ENCODE data around the gene MIP.
"Not testable (repeated sequence)": the region's sequence is repeated elsewhere in the genome, so short reads cannot be mapped to it uniquely, and the experiment has no call there.

Gene MIP

GRCh38 chr12:56462565-56462964 lies 8.1 kb upstream of the MIP start:
- no peak for FAIRE-seq

DNA sequence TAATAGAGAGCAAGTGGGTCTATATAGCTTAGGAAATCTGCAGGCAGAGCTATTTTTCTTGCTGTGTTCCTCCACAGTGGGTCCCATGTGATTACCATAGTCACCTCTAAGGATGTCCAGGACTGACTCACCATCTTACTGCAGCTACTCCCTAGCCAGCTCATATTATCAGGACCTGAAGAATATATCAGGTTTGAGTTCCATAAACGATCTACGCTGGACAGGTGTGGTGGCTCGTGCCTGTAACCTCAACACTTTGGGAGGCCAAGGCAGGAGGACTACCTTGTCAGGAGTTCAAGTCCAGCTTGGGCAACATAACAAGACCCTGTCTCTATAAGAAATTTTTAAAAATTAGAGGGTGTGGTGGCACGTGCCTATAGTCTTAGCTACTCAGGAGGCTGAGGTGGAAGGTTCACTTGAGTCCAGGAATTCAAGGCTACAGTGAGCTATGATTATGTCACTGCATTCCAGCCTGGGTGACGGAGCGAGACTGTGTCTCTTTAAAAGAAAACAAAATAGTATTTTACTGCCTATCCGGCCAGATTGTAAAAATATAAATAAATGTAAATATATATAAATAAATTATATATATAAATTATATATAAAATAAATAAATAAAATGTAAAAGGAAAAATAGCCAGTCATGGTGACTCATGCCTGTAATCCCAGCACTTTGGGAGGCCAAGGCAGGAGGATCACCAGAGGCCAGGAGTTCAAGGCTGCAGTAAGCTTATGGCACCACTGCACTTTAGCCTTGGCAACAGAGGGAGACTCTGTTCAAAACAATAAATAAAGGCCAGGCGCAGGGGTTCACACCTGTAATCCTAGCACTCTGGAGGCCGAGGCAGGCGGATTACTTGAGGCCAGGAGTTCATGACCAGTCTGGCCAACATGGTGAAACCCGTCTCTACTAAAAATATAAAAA lies 7.0 kb upstream of the MIP start:
- FAIRE-seq, result no peak

GRCh38 chr12:56457817-56458216 lies 3.4 kb upstream of the MIP start:
- FAIRE-seq, result no peak

DNA sequence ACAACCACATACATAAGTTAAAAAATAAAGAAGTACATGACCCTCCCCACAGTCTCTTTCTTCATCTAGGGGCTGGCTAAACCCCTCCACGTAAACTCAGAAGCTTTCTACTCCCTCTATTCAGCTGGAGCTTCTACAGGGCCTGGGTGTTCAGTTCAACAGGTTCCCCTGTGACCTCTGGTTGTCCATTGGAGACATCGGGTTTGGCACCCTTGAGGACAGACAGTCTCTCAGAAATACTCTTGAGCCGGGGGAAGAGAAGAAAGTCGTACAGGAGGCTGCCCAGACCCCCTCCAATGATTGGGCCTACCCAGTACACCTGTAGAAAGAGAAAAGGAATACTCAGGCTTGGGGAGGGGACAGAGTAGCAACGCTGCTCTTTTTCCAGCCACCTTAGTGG lies 3.3 kb downstream of the MIP start:
- no peak for FAIRE-seq

GRCh38 chr12:56450241-56450640 lies 4.2 kb downstream of the MIP start:
- no peak for FAIRE-seq

- FAIRE-seq, result no peak
These were observed 4.9 kb downstream of the MIP start for GRCh38 chr12:56449622-56449984.

- FAIRE-seq, result peak; percentile 64
These were observed 5.4 kb downstream of the MIP start, which contains the start of gene TIMELESS for GRCh38 chr12:56448860-56449621. Gene TIMELESS (minus strand): TSS chr12:56449426. CDS start chr12:56434170, 15,256 bp downstream.

GRCh38 chr12:56443208-56443607 lies 11.2 kb downstream of the MIP start:
- FAIRE-seq, result not testable (repeated sequence)

GRCh38 chr12:56437430-56438176 lies 16.9 kb downstream of the MIP start:
- FAIRE-seq, result no peak

- no peak for FAIRE-seq
These were observed 19.6 kb downstream of the MIP start for GRCh38 chr12:56434828-56435227.

DNA sequence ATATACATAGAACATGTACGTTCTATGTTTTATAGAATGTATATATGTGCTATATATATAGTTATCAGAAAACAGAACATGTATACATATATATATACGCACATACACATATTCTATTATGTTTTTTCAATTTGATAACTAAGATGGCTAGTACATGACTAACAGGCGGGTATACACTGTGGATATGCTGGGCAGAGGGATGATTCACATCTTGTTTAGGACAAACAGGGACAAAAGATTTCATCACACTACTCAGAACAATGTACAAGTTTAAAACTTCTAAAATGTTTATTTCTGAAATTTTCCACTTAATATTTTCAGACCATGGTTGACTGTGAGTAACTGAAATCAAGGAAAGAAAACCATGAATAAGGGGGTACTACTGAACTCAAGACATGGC lies 22.6 kb downstream of the MIP start:
- FAIRE-seq, result no peak

GRCh38 chr12:56431288-56431687 lies 23.2 kb downstream of the MIP start:
- no peak for FAIRE-seq

DNA sequence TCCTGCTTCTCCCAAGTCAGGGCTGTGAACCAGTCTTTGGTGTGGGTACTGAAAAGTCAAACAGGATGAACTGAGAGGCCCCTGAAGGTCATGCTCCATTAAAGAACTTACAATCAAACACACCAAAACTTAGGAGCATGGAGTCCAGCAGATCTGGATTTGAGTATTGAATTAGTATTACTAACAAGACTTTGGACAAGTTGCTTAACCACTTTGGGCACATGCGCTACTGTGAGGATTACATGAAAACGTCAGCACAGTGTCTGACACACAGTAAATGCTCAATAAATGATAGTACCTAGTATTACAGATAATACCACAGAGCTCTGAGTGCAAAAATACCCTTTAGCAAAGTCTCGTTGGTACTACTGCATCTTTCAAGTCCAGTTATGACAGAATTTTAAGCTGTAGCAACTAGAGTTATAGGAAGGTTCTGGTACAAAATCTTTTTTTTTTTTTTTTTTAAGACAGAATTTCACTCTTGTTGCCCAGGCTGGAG lies 28.5 kb downstream of the MIP start:
- no peak for FAIRE-seq

- no peak for FAIRE-seq
These were observed 29.3 kb downstream of the MIP start for GRCh38 chr12:56425193-56425592.

DNA sequence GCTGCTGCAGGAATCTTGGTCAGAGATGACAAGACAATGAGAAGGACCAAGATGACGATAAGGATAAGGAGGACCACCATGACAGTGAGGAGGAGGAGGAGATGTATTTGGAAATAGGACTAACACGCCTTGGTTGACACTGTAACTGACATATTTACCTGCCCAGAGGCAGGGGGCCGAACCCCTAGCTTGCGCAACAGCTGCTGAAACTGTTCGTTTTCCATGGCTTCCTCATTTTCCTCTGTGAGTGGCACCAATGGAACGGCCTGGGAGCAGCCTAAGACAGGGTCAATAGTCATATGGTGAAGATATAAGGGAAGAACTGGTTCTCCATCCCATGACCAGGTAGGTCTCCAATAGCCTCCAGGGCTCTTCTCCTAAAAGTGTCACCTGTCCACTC lies 34.0 kb downstream of the MIP start:
- FAIRE-seq, result no peak

DNA sequence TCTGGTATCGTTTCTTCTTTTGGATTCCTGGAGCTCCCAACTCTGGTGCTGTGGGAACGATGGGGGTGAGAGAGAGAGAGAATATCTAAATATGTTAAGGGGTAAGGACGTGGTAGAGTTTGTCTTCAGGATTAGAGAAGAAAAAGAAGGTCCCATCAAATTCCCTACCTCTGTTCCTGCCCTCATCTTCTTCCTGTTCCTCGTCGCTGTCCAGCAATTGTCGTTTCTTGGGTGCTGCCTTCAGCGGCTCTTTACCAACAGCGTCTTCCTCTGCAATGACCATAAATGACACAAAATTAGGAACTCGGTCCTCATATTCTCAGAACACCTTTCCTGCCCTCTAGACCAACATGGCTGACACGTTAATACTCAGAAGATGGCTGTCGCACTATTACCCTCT lies 36.7 kb downstream of the MIP start:
- FAIRE-seq, result no peak

DNA sequence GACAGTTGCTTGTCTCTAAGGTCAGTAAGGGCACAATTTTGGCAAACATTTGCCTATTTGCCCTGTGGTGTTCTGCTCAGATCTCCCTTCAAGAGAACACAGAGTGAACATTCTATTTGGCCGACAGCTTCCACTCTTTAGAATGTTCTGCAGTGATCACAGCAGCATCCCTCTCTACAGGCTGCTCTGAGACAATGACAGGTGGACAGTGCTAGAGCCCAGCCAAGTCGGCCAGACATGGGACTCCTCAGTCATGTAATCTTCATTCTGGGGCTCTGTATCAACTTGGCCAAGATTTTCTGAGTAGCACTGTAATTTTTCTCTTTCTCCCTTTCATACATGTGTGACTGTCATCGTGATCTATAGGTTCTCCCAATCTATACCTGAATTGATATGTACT lies 40.1 kb downstream of the MIP start:
- FAIRE-seq, result no peak

DNA sequence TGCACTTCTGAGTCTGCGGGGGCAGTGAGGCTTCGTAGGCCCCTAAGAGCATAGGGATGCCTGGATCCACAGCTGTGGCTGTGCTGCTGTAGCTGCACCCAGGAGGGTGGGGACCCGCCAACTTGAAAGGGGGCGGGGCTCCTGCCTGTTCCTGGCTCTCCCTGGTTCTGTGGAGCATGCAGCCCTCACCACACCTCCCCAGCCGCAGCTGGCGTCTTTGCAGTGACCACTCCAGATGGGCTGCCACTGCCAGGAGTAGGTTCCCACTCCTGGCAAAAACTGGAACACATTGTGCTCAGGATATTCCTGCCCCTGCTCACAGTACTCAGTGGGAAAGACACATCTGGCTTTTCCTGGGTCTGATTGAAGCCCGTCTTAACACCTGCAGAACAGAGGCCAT lies 41.1 kb downstream of the MIP start:
- FAIRE-seq, result no peak

DNA sequence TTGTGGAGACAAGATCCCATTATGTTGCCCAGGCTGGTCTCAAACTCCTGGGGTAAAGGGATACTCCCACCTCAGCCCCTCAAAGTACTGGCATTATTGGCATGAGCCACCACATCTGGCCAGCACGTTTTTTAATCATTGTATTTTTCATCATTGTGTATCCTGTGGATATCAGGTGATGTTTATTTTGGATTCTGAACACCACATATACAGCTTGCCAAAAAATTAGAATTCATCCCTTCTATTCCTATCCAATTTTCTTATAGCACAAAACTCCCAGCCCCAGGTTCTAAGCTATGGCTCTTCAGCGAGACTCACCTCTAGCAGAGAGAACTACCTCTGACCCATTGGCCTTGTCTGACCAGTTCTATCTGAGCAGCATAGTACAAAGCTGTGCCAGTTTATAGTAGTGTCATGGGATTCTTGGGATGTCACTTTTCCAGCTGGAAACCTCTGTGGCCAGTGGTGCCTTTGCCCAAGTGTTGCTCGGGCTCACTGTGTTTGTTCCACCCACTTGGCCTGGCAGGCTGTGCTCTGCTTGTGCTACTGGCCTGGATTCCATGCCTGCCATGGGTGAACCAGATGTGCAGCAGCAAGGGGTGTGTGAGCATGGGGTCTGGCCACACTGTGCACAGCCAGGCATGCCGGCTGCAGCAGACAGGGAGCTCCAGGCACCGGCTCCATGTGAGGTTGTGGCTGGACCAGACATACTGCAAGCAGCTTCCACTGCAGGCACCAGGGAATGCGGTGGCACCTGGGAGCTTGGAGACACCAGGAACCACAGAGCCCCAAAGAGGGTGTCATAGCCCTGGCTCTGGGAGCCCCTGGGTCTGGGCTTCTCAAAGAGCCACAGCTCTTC lies 42.4 kb downstream of the MIP start:
- no peak for FAIRE-seq

DNA sequence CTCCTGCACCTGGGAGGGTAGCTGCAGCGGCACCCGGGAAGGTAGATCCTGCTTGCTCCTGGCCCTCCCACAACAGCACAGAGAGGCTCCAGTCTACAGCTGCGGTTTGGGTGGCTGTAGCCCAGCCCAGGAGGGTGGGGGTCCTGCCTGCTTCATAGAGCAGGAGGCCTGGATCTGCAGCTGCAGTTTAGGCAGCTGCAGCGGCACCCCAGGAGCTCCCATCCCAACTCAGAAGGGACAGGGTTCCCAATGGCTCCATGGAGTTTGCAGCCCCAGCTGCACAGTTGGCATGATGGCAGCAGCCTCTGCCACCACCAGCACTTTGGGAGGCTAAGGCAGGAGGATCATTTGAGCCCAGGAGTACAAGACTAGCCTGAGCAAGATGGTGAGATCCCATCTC lies 43.7 kb downstream of the MIP start:
- no peak for FAIRE-seq

DNA sequence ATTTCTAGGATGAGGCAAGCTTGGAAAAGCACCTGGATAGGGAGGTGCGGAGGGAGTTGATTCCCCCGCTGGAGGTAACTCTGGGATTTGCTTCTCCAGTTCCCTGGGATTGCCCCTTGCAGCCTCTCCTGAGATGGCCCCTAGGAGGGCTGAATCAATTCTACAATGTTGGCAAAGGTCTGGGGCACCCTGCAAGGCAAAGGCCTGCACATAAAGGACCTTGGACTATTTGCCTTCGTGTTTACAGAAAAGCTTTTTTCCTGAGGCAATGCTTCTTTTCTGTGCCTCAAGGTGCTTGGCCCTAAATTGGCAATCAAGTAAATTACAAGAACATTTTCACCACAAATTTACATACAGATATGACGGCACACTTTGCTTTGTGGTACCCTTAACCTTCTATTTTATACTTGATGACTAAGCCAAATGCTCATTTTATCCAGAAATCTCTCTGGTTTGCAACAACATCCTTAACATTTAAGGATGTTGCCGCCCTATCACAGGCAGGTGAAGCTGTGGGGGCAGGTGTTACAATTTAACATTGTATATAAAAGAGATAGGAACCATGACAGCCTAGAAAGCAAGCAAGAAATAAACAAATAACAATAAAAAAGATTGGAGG lies 45.5 kb downstream of the MIP start:
- FAIRE-seq, result no peak

DNA sequence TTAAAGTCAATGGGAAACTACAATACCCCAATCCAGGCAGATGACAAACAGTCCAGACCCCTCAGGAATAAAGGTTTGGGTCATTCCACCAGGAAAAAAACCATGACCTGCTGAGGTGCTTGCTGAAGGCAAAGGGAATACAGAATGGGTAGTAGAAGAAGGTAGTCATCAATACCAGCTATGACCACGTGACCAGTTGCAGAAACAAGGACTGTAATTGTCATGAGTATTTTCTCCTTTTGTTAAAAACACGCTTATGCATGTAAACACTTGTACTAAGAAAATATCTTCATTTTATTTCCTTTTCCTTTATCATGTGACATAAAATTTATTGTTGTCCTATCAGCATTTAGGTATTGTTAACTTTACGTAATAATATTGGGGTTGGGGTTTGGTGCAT lies 50.2 kb downstream of the MIP start:
- FAIRE-seq, result not testable (repeated sequence)

Data from colon (tissue), 2 donors.